GM19099 (cell line): ENCODE measurements around the gene BRPF1.
A peak's percentile ranks its signal among the peaks of the same experiment; 100 is the strongest.

Experiments
- POLR2A ChIP-seq: IDR thresholded peaks from 3 replicates; pipeline ENCODE4 v1.6.1; 2011; ENCODE audit warnings: low read depth; ENCODE audit not compliant: insufficient read length; ENCODE audit errors: extremely low read depth

Gene BRPF1

GRCh38 chr3:9781978-9782603 is 50.6 kb downstream of the BRPF1 start:
- no peak for TF ChIP-seq POLR2A

DNA sequence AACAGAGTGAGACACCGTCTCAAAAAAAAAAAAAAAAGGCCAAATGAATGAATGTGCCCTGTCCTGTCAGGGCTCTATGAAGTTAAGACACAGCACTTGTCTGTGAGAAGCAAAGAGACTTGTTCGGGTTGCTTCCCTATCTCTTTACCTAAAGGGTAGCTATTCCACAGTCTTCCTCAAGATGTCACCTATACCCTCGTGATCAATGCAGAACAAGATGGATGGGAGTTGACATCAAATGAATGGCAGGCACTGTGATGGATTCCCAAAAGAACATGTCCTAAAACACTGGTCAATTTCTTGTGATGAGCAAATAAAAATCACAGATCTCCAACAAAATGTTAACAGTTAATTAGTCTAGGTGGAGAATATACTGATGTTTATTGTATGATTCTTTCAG is 51.2 kb downstream of the BRPF1 start:
- no peak for TF ChIP-seq POLR2A

- no peak for TF ChIP-seq POLR2A
Observed at GRCh38 chr3:9783954-9784353, 52.4 kb downstream of the BRPF1 start.

DNA sequence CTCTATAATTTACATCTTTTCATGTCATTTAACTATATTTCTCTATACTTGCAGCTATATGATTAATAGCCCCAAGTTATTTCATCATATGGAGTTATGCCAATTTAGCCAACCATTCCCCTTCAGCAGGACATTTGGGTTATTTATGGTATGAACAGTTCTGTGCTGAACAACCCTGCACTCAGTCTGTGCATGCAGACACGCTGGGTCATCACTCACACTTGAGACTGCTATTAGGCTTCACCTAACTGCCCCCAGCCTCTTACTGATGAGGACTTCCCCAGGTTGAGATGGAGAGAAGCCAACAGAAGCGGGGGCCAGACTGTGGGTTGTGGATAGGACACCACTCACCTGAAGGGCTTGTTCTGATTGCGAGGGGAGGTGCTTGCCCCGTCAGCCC is 53.4 kb downstream of the BRPF1 start:
- TF ChIP-seq POLR2A = no peak

GRCh38 chr3:9785602-9786001 is 54.1 kb downstream of the BRPF1 start:
- no peak for TF ChIP-seq POLR2A

DNA sequence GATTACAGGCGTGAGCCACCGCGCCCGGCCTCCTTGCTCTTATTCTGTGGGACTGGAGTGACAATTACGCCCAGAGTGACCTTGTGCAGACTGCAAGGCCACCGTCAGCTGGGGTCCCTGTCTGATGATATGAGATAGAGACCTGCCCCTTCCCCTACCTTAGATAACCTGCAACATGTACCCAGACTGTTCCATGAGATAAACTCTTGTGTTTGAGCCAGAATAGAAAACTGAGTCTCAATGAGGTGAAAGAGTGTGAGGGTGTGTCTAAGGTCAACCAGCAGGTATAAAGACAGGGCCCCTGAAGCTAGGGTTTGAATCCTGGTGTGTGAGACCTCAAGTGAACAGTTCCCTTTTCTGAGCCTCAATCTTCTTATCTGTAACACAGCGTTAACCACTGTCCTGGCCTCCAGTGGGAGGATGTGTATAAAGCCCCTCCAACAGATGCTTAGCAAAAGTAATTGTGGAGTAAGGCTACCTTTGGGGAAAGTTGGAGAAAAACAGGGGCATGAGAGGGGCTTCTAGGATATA is 54.7 kb downstream of the BRPF1 start:
- TF ChIP-seq POLR2A = no peak

- TF ChIP-seq POLR2A = no peak
Observed at GRCh38 chr3:9786825-9787669, 55.5 kb downstream of the BRPF1 start.

- TF ChIP-seq POLR2A = no peak
Observed at GRCh38 chr3:9787714-9788113, 56.2 kb downstream of the BRPF1 start.

DNA sequence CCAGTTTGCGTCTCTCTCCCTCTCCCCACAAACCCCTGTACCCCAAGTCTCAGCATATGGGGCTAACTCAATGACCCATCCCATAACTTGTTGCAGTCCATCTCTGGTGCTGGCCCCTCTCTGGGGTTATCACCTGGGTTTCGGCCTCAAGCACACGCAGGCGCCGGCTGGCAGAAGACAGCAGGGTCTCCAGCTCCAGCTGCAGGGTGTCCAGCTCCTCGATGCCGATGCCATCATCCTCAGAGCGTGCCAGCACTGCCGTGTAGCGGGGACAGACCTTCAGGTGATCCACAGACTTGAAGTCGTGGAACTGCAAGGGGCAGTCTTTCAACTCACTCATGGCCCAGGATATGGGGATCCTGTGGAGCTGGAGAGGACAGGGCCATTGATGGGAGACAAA is 59.6 kb downstream of the BRPF1 start:
- TF ChIP-seq POLR2A = no peak

- no peak for TF ChIP-seq POLR2A
Observed at GRCh38 chr3:9791790-9792404, 60.4 kb downstream of the BRPF1 start.

DNA sequence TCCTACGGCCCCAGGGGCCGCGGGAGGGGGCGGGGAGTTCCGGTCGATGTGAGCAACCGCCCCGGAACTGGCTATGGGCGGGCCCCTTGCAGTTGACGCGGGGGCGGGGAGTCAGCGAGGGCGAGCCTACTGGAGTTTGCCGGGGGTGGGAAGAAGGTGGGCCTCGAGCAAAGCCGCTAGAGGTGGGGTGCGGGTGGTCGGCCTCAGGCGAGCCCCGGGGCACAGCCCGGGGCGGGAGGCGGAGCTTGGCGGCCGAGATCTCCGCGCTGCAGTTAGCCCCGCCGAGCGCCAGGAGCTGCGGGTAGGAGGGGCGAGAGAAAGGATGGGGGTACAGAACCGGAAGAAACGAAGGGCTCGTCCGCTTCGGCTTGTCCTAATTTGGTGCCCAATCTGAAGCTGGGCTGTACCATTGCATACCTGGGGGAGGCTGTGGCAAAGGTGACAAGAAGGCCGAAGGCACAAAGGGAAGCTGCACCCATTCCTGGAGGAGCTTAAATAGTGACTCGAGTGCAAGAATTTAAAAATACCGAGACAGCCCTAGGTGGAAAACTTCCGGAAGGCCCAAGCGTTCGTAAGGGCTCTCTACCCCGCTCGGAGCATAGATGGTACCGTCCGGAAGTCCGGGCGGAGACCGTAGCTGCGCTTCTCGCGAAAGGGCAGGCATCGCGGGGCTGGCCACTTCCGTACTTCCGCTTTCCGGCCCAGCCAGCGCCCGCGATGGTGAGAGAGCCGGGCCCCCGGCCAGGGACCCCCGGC is 61.0 kb downstream of the BRPF1 start, which contains the start of the genes ARPC4 and TADA3:
Gene ARPC4 (plus strand): TSS at position 678 of the 756 bp plus-strand sequence. CDS start 40 bp downstream, at position 718.
Gene TADA3 (minus strand): TSS at position 69 of the 756 bp plus-strand sequence. CDS start 1,007 bp downstream, outside the sequence.
- peak; percentile 91 for TF ChIP-seq POLR2A

- peak; percentile 21 for TF ChIP-seq POLR2A
Observed at GRCh38 chr3:9793161-9793781, 61.7 kb downstream of the BRPF1 start.

- no peak for TF ChIP-seq POLR2A
Observed at GRCh38 chr3:9794400-9794799, 62.9 kb downstream of the BRPF1 start.

- no peak for TF ChIP-seq POLR2A
Observed at GRCh38 chr3:9795207-9795606, 63.7 kb downstream of the BRPF1 start.

GRCh38 chr3:9797196-9797945 is 65.8 kb downstream of the BRPF1 start:
- TF ChIP-seq POLR2A = no peak
